Mucosa of stomach (tissue), 1 donor: ENCODE data around the gene CINP.
"Not testable (repeated sequence)": the region's sequence is repeated elsewhere in the genome, so short reads cannot be mapped to it uniquely, and the experiment has no call there.

Experiments
- H3K27me3 ChIP-seq: one replicate; pipeline ENCODE4 v1.7.0; 2013; ENCODE audit warnings: mild to moderate bottlenecking, low read length; ENCODE audit not compliant: control insufficient read depth, insufficient read depth
- H3K36me3 ChIP-seq: one replicate; pipeline ENCODE4 v1.7.0; 2013; ENCODE audit warnings: low read length; ENCODE audit not compliant: control insufficient read depth, insufficient read depth
- H3K4me1 ChIP-seq: one replicate; pipeline ENCODE4 v1.7.0; 2013; ENCODE audit warnings: mild to moderate bottlenecking, low read length; ENCODE audit not compliant: control insufficient read depth, insufficient read depth
- H3K4me3 ChIP-seq: one replicate; pipeline ENCODE4 v1.7.0; 2013; ENCODE audit warnings: low read length
- H3K9ac ChIP-seq: one replicate; pipeline ENCODE4 v1.7.0; 2013; ENCODE audit warnings: mild to moderate bottlenecking, low read length, moderate library complexity
- H3K9me3 ChIP-seq: one replicate; pipeline ENCODE4 v1.7.0; 2013; ENCODE audit warnings: mild to moderate bottlenecking, low read length, moderate library complexity; ENCODE audit not compliant: control insufficient read depth
- donor health status: Pancreatic carcinoma.

Gene CINP

DNA sequence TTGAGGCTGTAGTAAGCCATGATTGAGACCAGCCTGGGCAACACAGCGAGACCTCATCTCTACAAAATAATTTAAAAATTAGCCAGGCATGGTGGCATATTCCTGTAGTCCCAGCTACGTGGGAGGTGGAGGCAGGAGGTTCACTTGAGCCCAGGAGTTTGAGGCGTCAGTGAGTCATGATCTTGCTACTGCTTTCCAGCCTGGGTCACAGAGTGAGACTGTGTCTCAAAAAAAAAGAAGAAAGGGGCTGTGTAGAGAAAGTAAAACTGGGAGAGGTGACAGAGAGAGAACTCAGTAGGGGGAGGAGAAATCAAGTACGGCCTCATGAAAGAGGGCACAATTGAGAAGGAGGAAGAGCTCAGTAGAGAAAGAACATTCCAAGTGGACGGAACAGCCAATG, 12.4 kb upstream of the CINP start:
- H3K9me3 ChIP-seq = no peaks in the 10 kb centered on the region
- no peak overlapping the region for H3K9ac ChIP-seq
- no peaks in the 10 kb centered on the region for H3K4me1 ChIP-seq
- H3K36me3 ChIP-seq = no peaks in the 10 kb centered on the region
- no peaks in the 10 kb centered on the region for H3K27me3 ChIP-seq
- H3K4me3 ChIP-seq = no peak overlapping the region

DNA sequence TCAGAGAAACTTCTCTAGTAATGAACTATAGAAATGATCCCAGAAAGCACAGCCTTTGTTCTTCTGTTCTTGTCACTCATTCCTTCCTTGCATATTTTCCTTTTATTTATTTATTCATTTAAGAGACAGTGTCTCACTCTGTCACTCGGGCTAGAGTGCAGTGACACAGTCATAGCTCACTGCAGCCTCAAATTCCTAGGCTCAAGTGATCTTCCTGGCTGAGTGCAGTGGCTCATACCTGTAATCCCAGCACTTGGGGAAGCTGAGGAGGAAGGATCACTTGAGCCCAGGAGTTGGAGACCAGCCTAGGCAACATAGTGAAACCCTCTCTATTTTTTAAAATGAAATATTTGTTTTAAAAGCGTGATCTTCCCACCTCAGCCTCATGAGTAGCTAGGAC, 11.6 kb upstream of the CINP start:
- H3K27me3 ChIP-seq = no peaks in the 10 kb centered on the region
- H3K9ac ChIP-seq = no peak overlapping the region
- H3K9me3 ChIP-seq = no peaks in the 10 kb centered on the region
- H3K4me1 ChIP-seq = no peaks in the 10 kb centered on the region
- H3K4me3 ChIP-seq = no peak overlapping the region
- no peaks in the 10 kb centered on the region for H3K36me3 ChIP-seq

DNA sequence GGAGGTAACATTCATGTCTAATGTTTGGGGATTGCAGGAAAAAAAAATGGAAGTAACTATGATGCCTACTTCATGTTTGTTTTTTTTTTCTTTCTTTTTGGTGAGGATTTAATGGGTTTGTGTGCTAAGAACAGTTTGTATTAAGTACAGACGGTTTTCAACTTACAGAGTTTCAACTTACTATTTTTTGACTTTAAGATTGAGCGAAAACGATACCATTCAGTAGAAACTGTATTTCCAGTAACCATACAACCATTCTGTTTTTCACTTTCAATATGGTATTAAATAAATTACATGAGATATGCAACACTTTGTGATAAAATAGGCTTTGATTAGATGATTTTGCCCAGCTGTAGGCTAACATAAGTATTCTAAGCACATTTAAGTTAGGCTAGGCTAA, 10.4 kb upstream of the CINP start:
- no peak overlapping the region for H3K4me3 ChIP-seq
- no peaks in the 10 kb centered on the region for H3K4me1 ChIP-seq
- no peaks in the 10 kb centered on the region for H3K36me3 ChIP-seq
- H3K9ac ChIP-seq = no peak overlapping the region
- H3K9me3 ChIP-seq = no peaks in the 10 kb centered on the region
- no peaks in the 10 kb centered on the region for H3K27me3 ChIP-seq

DNA sequence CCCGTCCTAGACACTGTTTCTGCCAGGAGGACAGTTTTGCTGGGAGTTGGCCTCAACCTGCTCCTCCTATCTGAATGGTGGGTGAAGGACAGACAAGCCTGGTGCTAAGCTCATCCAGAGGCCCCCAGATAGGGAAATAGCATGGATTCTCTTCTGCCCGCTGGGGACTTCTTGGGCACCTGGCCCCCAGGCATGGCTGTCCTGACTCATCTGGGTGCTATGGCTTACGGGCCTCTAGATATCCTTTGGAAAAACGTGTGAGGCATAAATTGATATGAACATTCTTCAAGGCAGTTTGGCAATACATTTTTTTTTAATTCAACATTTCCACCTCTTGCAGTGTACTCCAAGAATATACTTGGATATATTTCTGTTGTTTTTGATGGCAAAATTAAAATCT, 8.7 kb upstream of the CINP start:
- H3K27me3 ChIP-seq = no peaks in the 10 kb centered on the region
- no peaks in the 10 kb centered on the region for H3K4me1 ChIP-seq
- H3K36me3 ChIP-seq = no peaks in the 10 kb centered on the region
- H3K9ac ChIP-seq = no peak overlapping the region
- no peaks in the 10 kb centered on the region for H3K9me3 ChIP-seq
- H3K4me3 ChIP-seq = no peak overlapping the region

DNA sequence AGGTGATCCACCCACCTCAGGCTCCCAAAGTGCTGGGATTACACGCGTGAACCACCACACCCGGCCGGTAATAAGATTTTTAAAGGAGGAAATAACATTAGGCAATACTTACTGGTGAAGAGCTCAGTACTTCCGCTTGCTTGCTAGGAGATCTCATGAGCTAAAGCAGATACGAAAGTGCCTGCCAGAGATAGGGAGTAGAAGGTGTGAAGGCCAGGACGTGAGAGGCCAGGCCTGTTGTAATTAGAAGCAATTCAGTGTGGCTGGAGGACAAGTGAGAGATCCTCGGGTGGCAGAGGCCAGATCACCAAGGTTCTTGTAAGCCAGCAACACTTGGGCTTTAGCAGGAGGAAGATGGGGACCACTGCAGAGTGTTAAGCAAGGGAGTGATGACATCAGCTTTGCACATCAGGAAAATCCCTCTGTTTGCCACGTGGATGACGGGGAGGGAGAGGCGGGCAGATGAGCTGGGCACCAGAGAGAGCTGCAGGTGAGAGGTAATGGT, 7.7 kb upstream of the CINP start:
- no peaks in the 10 kb centered on the region for H3K27me3 ChIP-seq
- H3K9me3 ChIP-seq = no peaks in the 10 kb centered on the region
- H3K36me3 ChIP-seq = no peaks in the 10 kb centered on the region
- H3K4me1 ChIP-seq = no peaks in the 10 kb centered on the region
- no peak overlapping the region for H3K4me3 ChIP-seq
- no peak overlapping the region for H3K9ac ChIP-seq

DNA sequence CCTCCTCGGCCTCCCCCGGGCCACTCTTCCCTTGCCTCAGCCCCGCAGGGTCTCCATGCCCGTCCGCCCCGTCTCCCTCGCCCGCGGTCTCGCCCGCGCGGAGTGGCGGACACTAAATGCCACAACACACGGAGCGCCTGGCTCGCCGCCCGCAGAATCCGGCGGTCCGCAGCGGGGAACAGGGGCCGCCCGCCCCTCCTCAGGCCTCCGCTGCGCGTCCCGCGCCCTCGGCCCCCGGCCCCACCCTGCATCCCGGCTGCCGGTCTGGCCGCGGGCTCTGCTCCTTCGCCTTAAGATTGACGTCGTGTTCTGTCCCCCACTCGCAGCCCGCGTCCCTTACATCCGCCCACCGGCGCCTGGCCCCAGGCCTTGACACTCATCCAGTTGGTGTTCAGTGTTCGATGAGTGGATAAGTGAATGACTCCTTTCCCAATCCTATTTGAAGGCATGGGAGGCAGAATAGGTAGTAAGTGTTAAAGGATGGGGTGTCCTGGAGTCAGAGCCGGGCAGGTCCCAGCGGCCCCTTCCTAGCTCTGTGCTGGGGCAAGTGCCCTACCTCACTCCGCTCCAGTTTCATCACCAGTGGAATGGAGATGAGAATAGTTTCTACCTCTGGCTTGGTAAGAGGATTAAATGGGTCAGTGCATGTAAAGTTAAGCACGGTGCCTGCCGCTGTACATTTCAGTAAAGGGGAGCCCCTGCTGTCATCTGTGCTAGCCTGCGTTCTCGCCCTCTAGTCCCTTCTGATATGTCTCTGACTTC, 673 bp upstream of the CINP start:
- Histone ChIP-seq H3K4me3 (peak overlapping the region; percentile 68), H3K4me1 (peaks cover 15% of the 10 kb centered on the region), H3K9ac (peak overlapping the region; percentile 91), H3K27me3 (no peaks in the 10 kb centered on the region), H3K36me3 (no peaks in the 10 kb centered on the region), H3K9me3 (no peaks in the 10 kb centered on the region)

DNA sequence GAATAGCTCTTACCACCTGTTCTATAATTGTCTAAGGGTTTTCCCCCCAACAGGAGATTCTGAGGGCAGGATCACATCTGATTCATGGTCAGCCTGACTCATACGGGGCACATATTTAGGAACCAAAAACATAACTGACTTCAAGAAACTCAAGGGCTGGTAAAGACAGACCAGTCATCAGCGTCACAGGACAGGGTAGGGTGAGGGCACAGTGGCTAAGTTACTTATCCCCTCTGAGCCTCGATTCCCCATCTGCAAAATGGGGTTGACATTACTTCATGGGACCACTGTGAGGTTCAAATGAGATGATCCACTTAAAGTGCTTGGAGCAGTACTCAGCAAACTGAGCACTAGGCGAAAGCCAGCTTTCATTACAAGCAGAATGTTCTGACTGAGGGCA, 606 bp downstream of the CINP start:
- Histone ChIP-seq H3K36me3 (no peaks in the 10 kb centered on the region), H3K4me3 (peak overlapping the region; percentile 36), H3K9me3 (no peaks in the 10 kb centered on the region), H3K27me3 (no peaks in the 10 kb centered on the region), H3K4me1 (peaks cover 15% of the 10 kb centered on the region), H3K9ac (peak overlapping the region; percentile 91)

DNA sequence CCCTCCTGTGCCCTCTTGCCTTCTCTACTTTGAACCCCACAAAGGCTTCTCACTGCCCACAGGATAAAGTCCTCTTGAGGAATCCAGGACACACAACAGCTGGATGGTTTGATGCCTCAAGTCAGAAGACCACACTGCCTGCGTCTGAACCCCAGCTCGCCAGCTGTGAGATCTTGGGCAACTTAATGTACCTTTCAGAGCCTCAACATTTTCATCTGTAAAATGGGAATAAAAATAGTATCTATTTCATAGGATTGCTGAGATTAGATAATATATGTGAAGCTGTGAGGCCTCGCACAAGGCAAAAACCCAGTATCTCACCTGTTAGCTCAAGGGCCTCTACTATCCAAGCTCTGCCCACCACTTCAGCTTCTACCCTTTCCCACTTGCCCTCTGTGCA, 2.3 kb downstream of the CINP start:
- Histone ChIP-seq H3K4me1 (peaks cover 15% of the 10 kb centered on the region), H3K27me3 (no peaks in the 10 kb centered on the region), H3K9ac (no peak overlapping the region), H3K4me3 (no peak overlapping the region), H3K36me3 (no peaks in the 10 kb centered on the region), H3K9me3 (no peaks in the 10 kb centered on the region)

DNA sequence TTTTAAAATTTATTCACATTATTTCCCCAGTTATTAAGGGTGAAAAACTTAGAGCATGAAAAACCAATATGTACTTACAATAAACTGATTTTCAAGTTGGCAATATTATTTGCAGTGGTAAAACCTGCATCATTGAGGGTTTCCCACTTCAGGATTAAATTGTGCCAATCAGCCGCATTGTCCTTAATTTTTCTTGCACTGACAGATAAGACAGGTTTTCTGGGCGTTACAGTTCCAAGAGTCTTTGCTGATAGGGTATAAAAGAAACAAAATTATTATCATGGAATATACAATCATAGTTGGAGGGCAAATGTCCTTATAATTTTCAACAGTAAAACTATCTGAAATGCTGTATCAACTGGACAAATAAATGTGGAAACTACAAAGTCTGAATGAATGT, 3.3 kb downstream of the CINP start:
- H3K36me3 ChIP-seq = no peaks in the 10 kb centered on the region
- no peak overlapping the region for H3K4me3 ChIP-seq
- no peaks in the 10 kb centered on the region for H3K9me3 ChIP-seq
- no peaks in the 10 kb centered on the region for H3K27me3 ChIP-seq
- no peak overlapping the region for H3K9ac ChIP-seq
- H3K4me1 ChIP-seq = peaks cover 15% of the 10 kb centered on the region

DNA sequence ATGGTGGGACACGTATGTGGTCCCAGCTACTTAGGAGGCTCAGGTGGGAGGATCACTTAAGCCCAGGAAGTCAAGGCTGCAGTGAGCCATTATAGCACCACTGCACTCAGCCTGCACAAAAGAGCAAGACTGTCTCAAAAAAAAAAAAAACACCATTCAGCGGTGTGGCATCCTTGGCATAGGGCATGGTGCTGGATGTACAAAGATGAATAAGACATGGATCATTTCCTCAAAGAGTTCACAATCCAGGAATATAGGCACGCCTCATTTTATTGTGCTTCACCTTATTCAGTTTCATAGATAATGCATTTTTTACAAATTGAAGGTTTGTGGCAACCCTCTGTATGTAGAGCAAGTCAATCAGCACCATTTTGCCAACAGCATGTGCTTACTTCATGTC, 6.4 kb downstream of the CINP start:
- H3K27me3 ChIP-seq = no peaks in the 10 kb centered on the region
- H3K9ac ChIP-seq = no peak overlapping the region
- H3K36me3 ChIP-seq = no peaks in the 10 kb centered on the region
- no peaks in the 10 kb centered on the region for H3K9me3 ChIP-seq
- no peak overlapping the region for H3K4me3 ChIP-seq
- no peaks in the 10 kb centered on the region for H3K4me1 ChIP-seq

DNA sequence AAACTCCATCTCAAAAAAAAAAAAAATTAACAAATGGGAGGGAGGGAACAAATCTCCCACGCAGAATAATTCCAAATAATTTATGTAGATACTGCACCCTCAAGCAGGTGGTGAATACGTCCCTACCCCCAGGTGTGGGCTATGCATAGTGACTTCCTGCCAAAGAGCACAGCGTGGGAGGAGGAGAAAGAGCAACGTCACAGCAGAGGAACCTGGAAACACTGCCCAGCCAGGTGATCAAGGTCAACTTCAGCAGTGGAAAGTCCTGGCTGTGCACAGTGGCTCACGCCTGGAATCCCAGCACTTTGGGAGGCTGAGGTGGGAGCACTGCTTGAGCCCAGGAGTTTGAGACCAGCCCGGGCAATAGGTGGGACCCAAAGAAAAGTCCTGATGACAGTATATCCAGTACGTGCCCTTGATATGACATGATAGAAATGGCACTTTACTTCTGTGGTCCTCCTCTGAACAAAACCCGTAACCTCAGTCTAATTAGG, 9.5 kb downstream of the CINP start:
- no peak overlapping the region for H3K4me3 ChIP-seq
- H3K4me1 ChIP-seq = no peaks in the 10 kb centered on the region
- H3K9ac ChIP-seq = no peak overlapping the region
- H3K9me3 ChIP-seq = no peaks in the 10 kb centered on the region
- H3K27me3 ChIP-seq = no peaks in the 10 kb centered on the region
- no peaks in the 10 kb centered on the region for H3K36me3 ChIP-seq

DNA sequence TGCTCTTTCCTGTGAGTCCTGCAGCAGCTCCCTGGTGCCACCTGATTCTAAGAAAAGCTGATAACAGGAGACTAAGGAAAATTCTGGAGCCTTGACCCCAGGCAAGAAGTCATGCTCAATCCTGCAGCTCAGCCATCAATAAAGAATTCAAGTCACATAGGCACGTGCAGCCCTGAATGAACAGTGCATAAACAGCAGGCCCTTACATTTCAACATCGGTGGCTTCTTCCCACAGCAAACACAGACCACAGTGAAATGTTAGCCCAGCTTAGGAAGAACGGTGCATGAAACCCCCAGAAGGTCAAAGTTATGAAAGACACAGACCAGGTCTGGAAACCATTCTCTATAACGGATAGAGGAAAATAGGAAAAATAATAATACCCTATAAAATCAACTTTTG, 10.5 kb downstream of the CINP start:
- no peak overlapping the region for H3K9ac ChIP-seq
- H3K4me3 ChIP-seq = no peak overlapping the region
- no peaks in the 10 kb centered on the region for H3K27me3 ChIP-seq
- H3K9me3 ChIP-seq = no peaks in the 10 kb centered on the region
- H3K4me1 ChIP-seq = no peaks in the 10 kb centered on the region
- no peaks in the 10 kb centered on the region for H3K36me3 ChIP-seq

DNA sequence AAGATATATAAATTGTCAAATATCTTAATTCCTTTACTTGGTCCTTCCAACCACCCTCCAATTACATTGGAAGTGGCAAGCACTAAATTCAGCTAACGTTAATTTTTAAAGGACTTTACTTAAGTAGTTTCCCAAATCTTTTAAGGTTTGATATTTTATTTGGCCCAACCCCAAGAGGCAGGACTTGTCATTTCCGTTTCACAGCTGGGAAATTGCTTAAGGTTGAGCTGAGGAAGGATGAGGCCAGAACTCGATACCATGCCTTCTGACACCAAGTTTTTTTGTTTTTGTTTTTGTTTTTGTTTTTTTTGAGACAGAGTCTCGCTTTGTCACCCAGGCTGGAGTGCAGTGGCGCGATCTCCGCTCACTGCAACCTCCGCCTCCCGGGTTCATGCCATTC, 11.1 kb downstream of the CINP start:
- H3K9ac ChIP-seq, H3K4me3 ChIP-seq, H3K4me1 ChIP-seq, H3K9me3 ChIP-seq, H3K27me3 ChIP-seq, H3K36me3 ChIP-seq: not testable (repeated sequence)
